GM12873 (cell line): ENCODE measurements around the gene SNRNP40.

ENCODE experiments used
- CTCF ChIP-seq: IDR thresholded peaks from 2 replicates; pipeline ENCODE4 v1.5.1; 2012; ENCODE audit warnings: low read depth, mild to moderate bottlenecking, moderate library complexity, low read length, control low read depth; ENCODE audit not compliant: insufficient read depth; ENCODE audit errors: missing control alignments

SNRNP40 gene

GRCh38 chr1:31215065-31215570 lies 81.5 kb downstream of the SNRNP40 start:
- no peak for TF ChIP-seq CTCF

- TF ChIP-seq CTCF = no peak
These were observed 82.1 kb downstream of the SNRNP40 start for GRCh38 chr1:31214316-31215064.
